Measurements from ENCODE around the gene ADGRD2.
A peak's percentile ranks its signal among the peaks of the same experiment; 100 is the strongest.

ADGRD2 gene

GRCh38 chr9:124479371-124479770 is 29.1 kb downstream of the ADGRD2 start:
- H4K5ac ChIP-seq (ENCODE audit: low read length), result no peak overlapping the region
- H4K8ac ChIP-seq (ENCODE audit: low read depth, low read length), result no peak overlapping the region
- no peak overlapping the region for H3K56ac ChIP-seq (ENCODE audit: low read length)
- no peak overlapping the region for H2BK5ac ChIP-seq (ENCODE audit: low read length)
- H2BK15ac ChIP-seq (replicated peaks; ENCODE audit: low read depth), result no peak overlapping the region
- no peak overlapping the region for H2BK120ac ChIP-seq (ENCODE audit: low read depth, low read length)
- no peaks in the 10 kb centered on the region for H3K79me1 ChIP-seq (ENCODE audit: low read length)
- H3K27me3 ChIP-seq (ENCODE audit: insufficient read depth, low read length, poor library complexity), result no peaks in the 10 kb centered on the region
- no peak for DNase-seq
- H3K4ac ChIP-seq (ENCODE audit: low read depth, low read length), result no peak overlapping the region
- no peak overlapping the region for H3K4me3 ChIP-seq (ENCODE audit: low read length)
- no peak overlapping the region for H3K18ac ChIP-seq (ENCODE audit: low read length)
- H3K27ac ChIP-seq (ENCODE audit: low read depth, low read length), result no peak overlapping the region
- H2AK5ac ChIP-seq (ENCODE audit: low read length), result no peak overlapping the region
- no peaks in the 10 kb centered on the region for H3K79me2 ChIP-seq (ENCODE audit: control insufficient read depth, insufficient read depth, low read length)
- no peaks in the 10 kb centered on the region for H3K36me3 ChIP-seq (ENCODE audit: control insufficient read depth, insufficient read depth, low read length)
- H3K23ac ChIP-seq (ENCODE audit: low read length), result no peak overlapping the region
- no peak overlapping the region for H3K9ac ChIP-seq (ENCODE audit: low read length)
- no peak overlapping the region for H3K4me2 ChIP-seq (ENCODE audit: low read length)
- no CpG with 5 or more reads among the region's 16 CpGs for WGBS (ENCODE audit: extremely low coverage, insufficient coverage, low lambda C conversion rate)
- peaks cover 4% of the 10 kb centered on the region for H3K4me1 ChIP-seq (ENCODE audit: control insufficient read depth, low read depth, low read length)

- no peak for DNase-seq
- H3K4ac ChIP-seq (ENCODE audit: low read depth, low read length), result no peak overlapping the region
- H3K27me3 ChIP-seq (ENCODE audit: insufficient read depth, low read length, poor library complexity), result no peaks in the 10 kb centered on the region
- no peak overlapping the region for H2AK5ac ChIP-seq (ENCODE audit: low read length)
- no peak overlapping the region for H2BK120ac ChIP-seq (ENCODE audit: low read depth, low read length)
- no peak overlapping the region for H2BK5ac ChIP-seq (ENCODE audit: low read length)
- H4K8ac ChIP-seq (ENCODE audit: low read depth, low read length), result no peak overlapping the region
- H3K79me1 ChIP-seq (ENCODE audit: low read length), result no peaks in the 10 kb centered on the region
- no peak overlapping the region for H4K5ac ChIP-seq (ENCODE audit: low read length)
- H3K56ac ChIP-seq (ENCODE audit: low read length), result no peak overlapping the region
- no peak overlapping the region for H2BK15ac ChIP-seq (replicated peaks; ENCODE audit: low read depth)
- H3K79me2 ChIP-seq (ENCODE audit: control insufficient read depth, insufficient read depth, low read length), result no peaks in the 10 kb centered on the region
- H3K36me3 ChIP-seq (ENCODE audit: control insufficient read depth, insufficient read depth, low read length), result no peaks in the 10 kb centered on the region
- no peak overlapping the region for H3K27ac ChIP-seq (ENCODE audit: low read depth, low read length)
- H3K4me3 ChIP-seq (ENCODE audit: low read length), result no peak overlapping the region
- WGBS (ENCODE audit: extremely low coverage, insufficient coverage, low lambda C conversion rate), result no CpG with 5 or more reads among the region's 6 CpGs
- no peak overlapping the region for H3K9ac ChIP-seq (ENCODE audit: low read length)
- peaks cover 4% of the 10 kb centered on the region for H3K4me1 ChIP-seq (ENCODE audit: control insufficient read depth, low read depth, low read length)
- no peak overlapping the region for H3K4me2 ChIP-seq (ENCODE audit: low read length)
- H3K23ac ChIP-seq (ENCODE audit: low read length), result no peak overlapping the region
- H3K18ac ChIP-seq (ENCODE audit: low read length), result no peak overlapping the region
Measured at GRCh38 chr9:124479947-124480620, 29.8 kb downstream of the ADGRD2 start.

GRCh38 chr9:124480621-124480981 is 30.4 kb downstream of the ADGRD2 start:
- Histone ChIP-seq H2BK15ac (replicated peaks; ENCODE audit: low read depth) (no peak overlapping the region), H3K27me3 (ENCODE audit: insufficient read depth, low read length, poor library complexity) (no peaks in the 10 kb centered on the region)
- WGBS (ENCODE audit: extremely low coverage, insufficient coverage, low lambda C conversion rate), result no CpG with 5 or more reads among the region's 7 CpGs

GRCh38 chr9:124481115-124481514 is 30.9 kb downstream of the ADGRD2 start:
- no peak overlapping the region for H2AK5ac ChIP-seq (ENCODE audit: low read length)
- H4K8ac ChIP-seq (ENCODE audit: low read depth, low read length), result no peak overlapping the region
- H3K4ac ChIP-seq (ENCODE audit: low read depth, low read length), result no peak overlapping the region
- H3K79me1 ChIP-seq (ENCODE audit: low read length), result no peaks in the 10 kb centered on the region
- H2BK5ac ChIP-seq (ENCODE audit: low read length), result no peak overlapping the region
- H3K4me2 ChIP-seq (ENCODE audit: low read length), result no peak overlapping the region
- H2BK120ac ChIP-seq (ENCODE audit: low read depth, low read length), result no peak overlapping the region
- H3K4me3 ChIP-seq (ENCODE audit: low read length), result no peak overlapping the region
- WGBS (ENCODE audit: extremely low coverage, insufficient coverage, low lambda C conversion rate), result no CpG with 5 or more reads among the region's 17 CpGs
- H3K9ac ChIP-seq (ENCODE audit: low read length), result no peak overlapping the region
- no peaks in the 10 kb centered on the region for H3K27me3 ChIP-seq (ENCODE audit: insufficient read depth, low read length, poor library complexity)
- no peak overlapping the region for H3K23ac ChIP-seq (ENCODE audit: low read length)
- no peak overlapping the region for H2BK15ac ChIP-seq (replicated peaks; ENCODE audit: low read depth)
- no peaks in the 10 kb centered on the region for H3K79me2 ChIP-seq (ENCODE audit: control insufficient read depth, insufficient read depth, low read length)
- no peak for DNase-seq
- no peak overlapping the region for H4K5ac ChIP-seq (ENCODE audit: low read length)
- H3K27ac ChIP-seq (ENCODE audit: low read depth, low read length), result no peak overlapping the region
- H3K56ac ChIP-seq (ENCODE audit: low read length), result no peak overlapping the region
- no peak overlapping the region for H3K18ac ChIP-seq (ENCODE audit: low read length)
- no peaks in the 10 kb centered on the region for H3K36me3 ChIP-seq (ENCODE audit: control insufficient read depth, insufficient read depth, low read length)
- peaks cover 4% of the 10 kb centered on the region for H3K4me1 ChIP-seq (ENCODE audit: control insufficient read depth, low read depth, low read length)

More at GRCh38 chr9:124480621-124480981, 30.4 kb downstream of the ADGRD2 start:
- Histone ChIP-seq H3K79me2 (ENCODE audit: control insufficient read depth, insufficient read depth, low read length) (no peaks in the 10 kb centered on the region), H2BK120ac (ENCODE audit: low read depth, low read length) (no peak overlapping the region), H3K4ac (ENCODE audit: low read depth, low read length) (no peak overlapping the region), H3K9ac (ENCODE audit: low read length) (no peak overlapping the region), H4K8ac (ENCODE audit: low read depth, low read length) (no peak overlapping the region), H3K18ac (ENCODE audit: low read length) (no peak overlapping the region), H4K5ac (ENCODE audit: low read length) (no peak overlapping the region), H3K56ac (ENCODE audit: low read length) (peak overlapping the region; percentile 28), H3K36me3 (ENCODE audit: control insufficient read depth, insufficient read depth, low read length) (no peaks in the 10 kb centered on the region), H3K79me1 (ENCODE audit: low read length) (no peaks in the 10 kb centered on the region), H3K4me2 (ENCODE audit: low read length) (no peak overlapping the region), H3K4me1 (ENCODE audit: control insufficient read depth, low read depth, low read length) (peaks cover 4% of the 10 kb centered on the region), H3K27ac (ENCODE audit: low read depth, low read length) (no peak overlapping the region), H2AK5ac (ENCODE audit: low read length) (no peak overlapping the region), H3K4me3 (ENCODE audit: low read length) (no peak overlapping the region), H3K23ac (ENCODE audit: low read length) (no peak overlapping the region), H2BK5ac (ENCODE audit: low read length) (no peak overlapping the region)
- DNase-seq, result peak; percentile 85

GRCh38 chr9:124482431-124483031 is 32.3 kb downstream of the ADGRD2 start:
- DNase-seq, result peak; percentile 40
- H3K18ac ChIP-seq (ENCODE audit: low read length), result no peak overlapping the region
- H3K4me1 ChIP-seq (ENCODE audit: control insufficient read depth, low read depth, low read length), result peaks cover 2% of the 10 kb centered on the region
- no peak overlapping the region for H2AK5ac ChIP-seq (ENCODE audit: low read length)
- no peak overlapping the region for H2BK15ac ChIP-seq (replicated peaks; ENCODE audit: low read depth)
- no peak overlapping the region for H4K5ac ChIP-seq (ENCODE audit: low read length)
- H3K23ac ChIP-seq (ENCODE audit: low read length), result no peak overlapping the region
- no peaks in the 10 kb centered on the region for H3K79me1 ChIP-seq (ENCODE audit: low read length)
- H3K56ac ChIP-seq (ENCODE audit: low read length), result no peak overlapping the region
- H3K9ac ChIP-seq (ENCODE audit: low read length), result no peak overlapping the region
- no peaks in the 10 kb centered on the region for H3K27me3 ChIP-seq (ENCODE audit: insufficient read depth, low read length, poor library complexity)
- H3K79me2 ChIP-seq (ENCODE audit: control insufficient read depth, insufficient read depth, low read length), result no peaks in the 10 kb centered on the region
- no CpG with 5 or more reads among the region's 26 CpGs for WGBS (ENCODE audit: extremely low coverage, insufficient coverage, low lambda C conversion rate)
- H2BK120ac ChIP-seq (ENCODE audit: low read depth, low read length), result no peak overlapping the region
- H4K8ac ChIP-seq (ENCODE audit: low read depth, low read length), result no peak overlapping the region
- no peak overlapping the region for H3K4ac ChIP-seq (ENCODE audit: low read depth, low read length)
- no peak overlapping the region for H3K4me3 ChIP-seq (ENCODE audit: low read length)
- no peak overlapping the region for H3K27ac ChIP-seq (ENCODE audit: low read depth, low read length)
- H3K4me2 ChIP-seq (ENCODE audit: low read length), result peak overlapping the region; percentile 54
- H3K36me3 ChIP-seq (ENCODE audit: control insufficient read depth, insufficient read depth, low read length), result no peaks in the 10 kb centered on the region
- no peak overlapping the region for H2BK5ac ChIP-seq (ENCODE audit: low read length)

- Histone ChIP-seq H4K5ac (ENCODE audit: low read length) (no peak overlapping the region), H3K79me1 (ENCODE audit: low read length) (no peaks in the 10 kb centered on the region), H3K18ac (ENCODE audit: low read length) (no peak overlapping the region), H3K79me2 (ENCODE audit: control insufficient read depth, insufficient read depth, low read length) (no peaks in the 10 kb centered on the region), H2BK5ac (ENCODE audit: low read length) (no peak overlapping the region), H3K4ac (ENCODE audit: low read depth, low read length) (no peak overlapping the region), H3K4me3 (ENCODE audit: low read length) (no peak overlapping the region), H3K4me1 (ENCODE audit: control insufficient read depth, low read depth, low read length) (peaks cover 2% of the 10 kb centered on the region), H3K36me3 (ENCODE audit: control insufficient read depth, insufficient read depth, low read length) (no peaks in the 10 kb centered on the region), H4K8ac (ENCODE audit: low read depth, low read length) (no peak overlapping the region), H3K27ac (ENCODE audit: low read depth, low read length) (no peak overlapping the region), H2BK120ac (ENCODE audit: low read depth, low read length) (no peak overlapping the region), H3K9ac (ENCODE audit: low read length) (no peak overlapping the region), H3K56ac (ENCODE audit: low read length) (no peak overlapping the region), H2BK15ac (replicated peaks; ENCODE audit: low read depth) (no peak overlapping the region), H3K4me2 (ENCODE audit: low read length) (no peak overlapping the region), H2AK5ac (ENCODE audit: low read length) (no peak overlapping the region), H3K27me3 (ENCODE audit: insufficient read depth, low read length, poor library complexity) (no peaks in the 10 kb centered on the region), H3K23ac (ENCODE audit: low read length) (no peak overlapping the region)
- no CpG with 5 or more reads among the region's 9 CpGs for WGBS (ENCODE audit: extremely low coverage, insufficient coverage, low lambda C conversion rate)
- DNase-seq, result no peak
Measured at GRCh38 chr9:124483481-124483880, 33.2 kb downstream of the ADGRD2 start.

Data from mesendoderm (in vitro differentiated cells).